T-helper 1 cell (primary cell): Measurements from ENCODE around the gene PKD2L1.

ENCODE experiments used
- DNase-seq, 5 donors: peaks; one replicate each; pipeline ENCODE4 v3.0.0-alpha.2; 2012 to 2020

Gene PKD2L1

DNA sequence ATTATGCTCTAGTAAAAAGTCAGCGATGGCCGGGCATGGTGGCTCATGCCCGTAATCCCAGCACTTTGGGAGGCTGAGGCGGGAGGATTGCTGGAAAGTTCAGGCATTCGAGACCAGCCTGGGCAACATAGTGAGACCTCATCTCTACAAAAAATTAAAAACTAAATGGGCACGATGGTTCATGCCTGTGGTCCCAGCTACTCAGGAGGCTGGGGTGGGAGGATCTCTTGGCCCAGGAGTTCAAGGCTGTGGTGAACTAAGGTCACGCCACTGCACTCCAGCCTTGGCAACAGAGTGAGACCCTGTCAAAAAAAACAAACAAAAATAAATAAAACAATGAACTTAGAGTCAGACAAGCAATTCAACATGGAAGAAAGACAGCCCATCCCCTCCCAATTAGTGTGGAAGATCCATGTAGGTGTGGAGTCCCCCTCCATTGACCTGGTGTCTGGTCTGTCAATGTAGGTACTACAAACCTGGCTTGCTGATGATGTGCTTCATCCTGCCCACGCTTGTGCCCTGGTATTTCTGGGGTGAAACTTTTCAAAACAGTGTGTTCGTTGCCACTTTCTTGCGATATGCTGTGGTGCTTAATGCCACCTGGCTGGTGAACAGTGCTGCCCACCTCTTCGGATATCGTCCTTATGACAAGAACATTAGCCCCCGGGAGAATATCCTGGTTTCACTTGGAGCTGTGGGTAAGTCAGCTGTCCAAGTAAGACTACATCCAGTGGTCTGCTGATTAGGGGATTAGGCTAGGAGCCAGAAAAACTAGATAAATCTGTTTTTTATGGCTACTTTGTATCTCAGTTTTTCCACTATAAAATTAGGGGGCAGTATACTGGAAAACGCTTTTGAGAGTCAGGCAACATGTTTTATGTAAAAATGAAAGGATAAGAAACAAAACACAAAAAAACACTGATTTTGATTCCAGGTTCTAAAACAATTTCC, 26.3 kb upstream of the PKD2L1 start:
- DNase-seq: no peak

GRCh38 chr10:100355086-100355485, 25.1 kb upstream of the PKD2L1 start:
- no peak for DNase-seq

DNA sequence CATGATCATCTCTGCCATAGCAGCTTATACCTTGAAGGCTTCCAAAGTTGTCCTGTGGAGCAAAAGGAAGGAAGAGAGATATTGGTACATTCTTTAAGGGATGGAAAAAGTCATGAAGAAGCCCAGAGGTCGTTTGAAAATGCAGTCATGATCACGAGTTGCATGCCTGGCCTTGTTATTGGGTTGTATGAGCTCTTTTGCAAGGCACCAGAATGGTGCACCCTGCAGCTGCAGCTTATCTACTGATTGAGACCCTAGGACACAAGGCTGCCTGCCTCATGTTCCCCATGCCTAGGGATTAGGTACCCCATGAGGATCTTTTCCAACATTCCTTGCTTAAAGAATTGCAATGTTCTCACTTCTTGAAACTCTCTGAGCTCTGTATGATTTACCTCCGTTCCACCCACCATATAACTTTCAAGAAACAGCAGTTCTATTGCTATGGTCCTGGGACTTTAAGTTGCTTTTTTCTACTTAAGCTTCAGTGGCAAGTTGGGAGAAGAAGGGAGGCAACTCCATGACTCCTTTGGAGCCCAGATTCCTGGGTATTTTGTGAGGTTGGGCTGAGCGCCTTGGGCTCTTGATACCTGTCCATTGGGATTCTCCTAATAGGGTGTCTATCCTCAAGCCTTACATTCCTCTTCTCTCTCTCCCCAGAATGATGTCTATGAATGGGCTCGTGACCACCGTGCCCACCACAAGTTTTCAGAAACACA, 23.9 kb upstream of the PKD2L1 start:
- no peak for DNase-seq

DNA sequence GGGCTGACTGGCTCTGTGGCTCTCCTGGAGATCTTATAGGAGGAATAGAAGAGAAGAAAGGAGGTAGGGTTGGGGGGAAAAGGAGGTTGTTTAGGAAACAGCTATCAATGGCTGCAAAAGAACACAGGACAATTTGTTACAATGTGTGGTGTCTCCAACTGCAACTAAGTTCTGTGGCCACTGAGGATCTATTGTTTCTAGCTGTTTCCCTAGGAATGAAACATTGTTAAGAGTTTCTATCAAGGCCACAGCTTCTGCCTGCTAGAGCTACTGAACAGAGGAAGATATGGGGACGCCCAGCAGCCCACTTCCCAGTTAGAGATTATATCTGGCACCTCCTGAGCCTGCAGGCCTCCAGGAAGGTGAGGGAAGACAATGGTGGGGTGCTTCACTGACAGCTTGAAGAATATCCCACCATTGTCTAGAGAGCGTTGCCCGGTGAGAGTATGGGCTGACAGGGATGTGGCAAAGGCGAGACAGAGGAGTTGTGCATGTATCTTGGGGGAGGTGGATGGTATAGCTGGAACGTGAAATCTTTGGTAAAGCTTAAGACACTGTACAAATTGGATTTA, 21.0 kb upstream of the PKD2L1 start:
- no peak for DNase-seq

GRCh38 chr10:100349672-100350071, 19.6 kb upstream of the PKD2L1 start:
- DNase-seq: no peak

GRCh38 chr10:100349087-100349486, 19.1 kb upstream of the PKD2L1 start:
- DNase-seq: no peak

DNA sequence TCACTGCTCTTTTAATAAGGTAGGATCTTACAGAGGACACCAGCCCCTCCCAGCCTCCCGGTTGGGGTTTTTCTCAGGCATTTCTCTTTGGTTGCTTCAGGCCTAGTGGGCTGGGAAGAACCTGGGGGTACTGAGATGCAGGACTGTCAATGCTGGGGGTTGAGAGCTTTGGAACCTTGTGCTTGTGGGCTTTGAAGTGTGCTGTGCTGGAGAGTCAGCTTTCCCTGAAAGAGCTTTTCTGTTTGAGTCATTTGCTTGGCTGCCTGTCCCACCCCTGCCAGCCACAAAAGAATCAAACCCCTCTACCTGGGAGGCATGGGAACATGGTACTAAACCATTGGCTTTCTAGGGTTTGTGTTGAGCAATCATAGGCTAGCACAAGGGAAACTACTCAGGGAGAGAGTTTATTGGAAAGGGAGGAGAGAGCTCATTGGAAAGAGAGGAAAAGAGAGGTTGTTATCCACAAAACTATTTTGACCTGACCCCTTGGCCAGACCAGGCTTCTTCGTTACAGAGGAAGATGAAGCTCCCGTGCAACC, 18.4 kb upstream of the PKD2L1 start:
- DNase-seq: no peak

GRCh38 chr10:100347568-100348195, 17.7 kb upstream of the PKD2L1 start:
- no peak for DNase-seq

DNA sequence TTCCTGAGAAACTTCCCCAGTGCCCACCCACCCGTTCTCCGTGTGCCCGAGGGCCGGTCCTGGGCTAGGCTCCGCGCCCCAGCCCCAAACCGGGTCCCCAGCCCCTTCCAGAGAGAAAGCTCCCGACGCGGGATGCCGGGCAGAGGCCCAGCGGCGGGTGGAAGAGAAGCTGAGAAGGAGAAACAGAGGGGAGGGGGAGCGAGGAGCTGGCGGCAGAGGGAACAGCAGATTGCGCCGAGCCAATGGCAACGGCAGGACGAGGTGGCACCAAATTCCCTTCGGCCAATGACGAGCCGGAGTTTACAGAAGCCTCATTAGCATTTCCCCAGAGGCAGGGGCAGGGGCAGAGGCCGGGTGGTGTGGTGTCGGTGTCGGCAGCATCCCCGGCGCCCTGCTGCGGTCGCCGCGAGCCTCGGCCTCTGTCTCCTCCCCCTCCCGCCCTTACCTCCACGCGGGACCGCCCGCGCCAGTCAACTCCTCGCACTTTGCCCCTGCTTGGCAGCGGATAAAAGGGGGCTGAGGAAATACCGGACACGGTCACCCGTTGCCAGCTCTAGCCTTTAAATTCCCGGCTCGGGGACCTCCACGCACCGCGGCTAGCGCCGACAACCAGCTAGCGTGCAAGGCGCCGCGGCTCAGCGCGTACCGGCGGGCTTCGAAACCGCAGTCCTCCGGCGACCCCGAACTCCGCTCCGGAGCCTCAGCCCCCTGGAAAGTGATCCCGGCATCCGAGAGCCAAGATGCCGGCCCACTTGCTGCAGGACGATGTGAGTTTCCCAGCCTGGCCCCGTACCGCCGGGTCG, 16.9 kb upstream of the PKD2L1 start, which contains the start of gene SCD:
SCD (plus strand) TSS at position 469 of the 803 bp plus-strand sequence; CDS start at position 741, 272 bp downstream.
- peak; percentile 57 to 95 (median 67) for DNase-seq

DNA sequence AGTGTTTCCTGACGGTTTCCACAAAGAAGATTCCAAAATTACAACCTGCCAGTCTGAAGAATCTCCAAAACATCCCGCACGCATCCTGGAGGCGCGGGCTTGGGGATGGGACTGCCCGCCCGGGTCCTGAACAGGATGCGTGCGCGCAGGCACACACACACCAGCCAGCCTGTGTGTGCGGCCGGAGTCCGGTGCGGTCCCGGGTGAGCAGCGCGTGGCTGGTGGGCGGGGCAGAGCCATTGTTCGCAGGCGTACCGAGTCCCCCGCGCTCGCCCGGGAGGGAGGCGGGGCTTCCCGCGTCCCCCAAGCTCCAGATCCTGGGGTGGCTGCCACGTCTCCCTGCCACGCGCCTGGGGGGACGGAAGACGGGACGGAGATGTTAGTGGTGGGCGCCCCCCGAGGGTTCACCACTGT, 16.3 kb upstream of the PKD2L1 start:
- DNase-seq: peak; percentile 30 to 76 (median 39)

DNA sequence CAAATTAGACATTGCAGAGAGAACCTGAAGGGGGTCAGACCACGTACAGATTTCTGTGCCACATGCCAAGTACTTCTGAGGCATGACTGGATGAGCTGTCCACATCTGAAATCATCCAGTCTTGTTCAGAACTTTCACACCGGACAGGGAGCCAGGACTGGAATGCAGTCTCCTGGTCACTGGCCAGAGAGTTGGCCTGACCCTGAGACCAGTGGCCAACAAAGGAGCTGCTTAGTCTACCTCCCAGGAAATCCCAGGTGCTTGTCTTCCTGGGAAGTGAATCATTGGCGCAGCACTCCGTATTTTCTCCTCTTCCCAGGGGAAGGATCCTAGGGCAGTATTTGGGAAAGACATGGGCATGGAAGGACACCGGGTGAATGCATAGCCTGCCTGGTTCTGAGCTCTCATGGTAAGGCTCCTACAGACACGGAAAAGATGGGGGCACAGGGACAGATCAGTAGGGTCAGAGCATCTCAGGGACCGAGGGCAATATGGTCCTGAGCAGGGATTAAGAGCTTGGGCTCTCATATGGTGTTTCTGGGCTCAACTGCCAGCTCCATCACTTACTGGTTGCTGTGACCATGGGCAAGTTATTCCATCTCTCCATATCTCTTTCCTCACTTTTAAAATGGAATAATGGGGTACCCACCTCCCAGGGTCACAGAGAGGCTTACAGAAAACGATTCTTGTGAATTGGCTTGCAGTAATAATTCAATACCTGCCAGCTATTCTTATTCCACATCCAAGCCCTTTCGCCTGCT, 15.7 kb upstream of the PKD2L1 start:
- no peak for DNase-seq

DNA sequence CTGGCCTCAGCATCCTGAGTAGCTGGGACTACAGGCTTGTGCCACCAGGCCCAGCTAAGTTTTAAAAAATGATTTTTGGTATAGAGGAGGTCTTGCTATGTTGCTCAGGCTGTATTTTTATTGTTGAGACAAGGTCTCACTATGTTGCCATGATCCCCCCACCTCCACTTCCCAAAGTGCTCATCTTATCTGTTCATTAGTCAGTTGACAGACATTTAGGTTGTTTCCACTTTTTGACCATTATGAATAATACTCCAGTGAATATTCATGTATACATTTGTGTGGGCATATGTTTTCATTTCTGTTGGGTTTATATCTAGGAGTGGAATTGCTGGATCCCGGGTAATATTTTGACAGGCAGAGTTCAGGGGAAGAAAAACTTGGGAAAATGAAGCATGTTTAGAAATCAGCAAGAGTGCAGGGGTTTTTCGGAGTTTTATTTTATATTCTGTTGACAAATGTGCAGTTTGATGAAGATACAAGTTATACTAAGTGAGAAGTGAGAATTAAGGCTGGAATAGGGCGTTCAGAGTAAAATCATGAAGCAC, 14.3 kb upstream of the PKD2L1 start:
- no peak for DNase-seq

GRCh38 chr10:100342627-100342972, 12.6 kb upstream of the PKD2L1 start:
- DNase-seq: no peak

DNA sequence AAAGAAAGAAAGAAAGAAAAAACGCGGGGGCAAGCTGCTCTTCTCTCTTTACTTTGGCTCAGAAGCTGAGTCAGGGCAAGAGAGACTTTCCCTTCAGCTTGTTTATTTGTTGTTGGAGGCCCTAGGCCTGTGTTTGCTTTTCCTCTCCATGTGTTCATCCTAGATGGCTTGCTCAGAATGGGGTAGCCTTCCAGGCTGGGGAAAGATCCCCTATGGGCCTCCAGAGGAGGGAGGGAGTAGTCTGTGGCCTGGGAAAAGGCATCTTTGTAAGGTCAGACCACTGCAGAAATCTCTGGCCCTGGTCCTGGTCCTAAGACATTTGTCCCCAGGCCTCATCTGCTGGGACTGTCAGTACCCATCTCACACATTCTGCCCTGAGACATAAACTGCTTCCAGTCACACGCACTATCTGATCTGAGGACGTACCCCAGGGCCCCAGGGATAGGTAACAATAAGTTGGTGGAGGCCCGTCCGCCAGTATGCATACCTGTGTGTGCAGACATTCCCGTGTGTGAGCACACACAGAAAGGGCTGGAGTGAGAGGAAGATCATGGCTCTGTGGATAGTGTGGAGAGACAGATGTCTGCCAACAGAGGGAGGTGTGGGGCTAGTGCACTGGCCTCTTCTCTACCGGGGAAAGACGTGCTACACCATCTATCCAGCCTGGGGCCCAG, 12.1 kb upstream of the PKD2L1 start:
- DNase-seq: peak in 3 of 5 donors; percentile 11 to 62 (median 25)

DNA sequence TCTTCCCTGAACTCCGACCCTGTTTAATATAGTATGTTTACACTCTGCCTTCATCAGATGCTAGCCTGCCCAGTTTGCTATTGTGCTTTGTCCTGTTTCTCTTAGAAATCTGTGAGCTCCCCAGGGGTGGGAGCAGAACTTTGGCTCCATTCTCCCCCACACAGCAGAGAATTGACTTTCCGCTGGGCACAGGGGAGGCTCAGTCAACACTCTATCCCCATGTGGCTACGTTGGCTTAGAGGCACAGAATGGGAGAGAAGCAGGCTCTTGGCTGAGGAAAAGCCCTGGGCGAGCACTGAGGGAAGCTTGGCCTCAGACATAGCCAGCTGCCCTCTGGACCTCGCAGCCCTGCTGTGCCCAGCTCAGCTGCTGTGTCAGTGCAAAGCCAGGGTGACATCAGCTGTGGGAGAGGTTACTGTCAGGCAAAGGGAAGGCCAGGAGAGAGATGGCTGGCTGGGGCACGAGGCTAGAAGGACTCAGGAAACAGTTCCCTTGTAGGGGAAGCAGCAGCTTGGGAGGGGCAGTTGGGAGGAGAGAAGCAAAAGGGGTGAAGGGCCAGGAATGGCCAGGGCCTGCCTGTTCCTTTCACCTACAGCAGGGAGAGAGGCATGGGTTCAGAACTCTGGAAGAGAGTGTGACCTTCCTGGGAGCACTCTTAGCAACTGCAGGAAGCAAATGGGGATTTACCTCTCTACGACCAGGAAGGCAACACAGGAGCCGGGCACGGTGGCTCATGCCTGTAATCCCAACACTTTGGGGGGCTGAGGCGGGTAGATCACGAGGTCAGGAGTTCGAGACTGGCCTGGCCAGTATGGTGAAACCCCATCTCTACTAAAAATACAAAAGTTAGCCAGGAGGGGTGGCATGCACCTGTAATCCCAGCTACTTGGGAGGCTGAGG, 11.2 kb upstream of the PKD2L1 start:
- DNase-seq: no peak

GRCh38 chr10:100339236-100339635, 9.2 kb upstream of the PKD2L1 start:
- DNase-seq: no peak

- DNase-seq: peak; percentile 34 to 75 (median 63)
Measured at GRCh38 chr10:100338434-100339036, 8.5 kb upstream of the PKD2L1 start.

DNA sequence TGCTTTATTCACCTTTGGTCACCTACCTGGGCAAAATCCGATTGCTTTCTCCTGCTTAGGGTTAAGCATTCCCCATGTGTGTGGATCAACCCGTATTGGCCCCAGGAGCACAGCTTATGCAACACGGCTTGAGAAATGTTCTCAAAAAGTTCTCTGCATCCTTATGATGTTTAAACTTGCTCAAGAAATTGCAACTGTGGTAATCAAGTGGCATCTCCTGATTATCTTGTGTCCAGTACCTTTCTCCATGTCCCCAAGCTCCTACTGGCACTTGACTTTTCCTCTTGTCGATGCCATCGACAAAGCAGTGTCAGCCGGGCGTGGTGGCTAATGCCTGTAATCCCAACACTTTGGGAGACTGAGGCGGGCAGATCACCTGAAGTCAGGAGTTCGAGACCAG, 4.7 kb upstream of the PKD2L1 start:
- DNase-seq: no peak
